KOPT-K1 (cell line): ENCODE measurements around the gene DUSP22.
"Not testable (repeated sequence)": the region's sequence is repeated elsewhere in the genome, so short reads cannot be mapped to it uniquely, and the experiment has no call there.

Experiments
- H3K27ac ChIP-seq: fragments of 200-600 bp; sonication (generic); 2 replicates; pipeline ENCODE4 v1.5.1; 2016; ENCODE audit warnings: antibody characterized with exemption, mild to moderate bottlenecking, low read depth, low read length; ENCODE audit not compliant: poor library complexity, severe bottlenecking
- H3K36me3 ChIP-seq: fragments of 200-600 bp; sonication (generic); 2 replicates; pipeline ENCODE4 v1.5.1; 2017; ENCODE audit warnings: antibody characterized with exemption, mild to moderate bottlenecking, low read length, moderate library complexity; ENCODE audit not compliant: insufficient read depth
- H3K9me3 ChIP-seq: fragments of 200-600 bp; sonication (generic); 2 replicates; pipeline ENCODE4 v1.5.1; 2017; ENCODE audit warnings: antibody characterized with exemption, low read length, mild to moderate bottlenecking; ENCODE audit not compliant: insufficient read depth, poor library complexity, severe bottlenecking

DUSP22 gene

DNA sequence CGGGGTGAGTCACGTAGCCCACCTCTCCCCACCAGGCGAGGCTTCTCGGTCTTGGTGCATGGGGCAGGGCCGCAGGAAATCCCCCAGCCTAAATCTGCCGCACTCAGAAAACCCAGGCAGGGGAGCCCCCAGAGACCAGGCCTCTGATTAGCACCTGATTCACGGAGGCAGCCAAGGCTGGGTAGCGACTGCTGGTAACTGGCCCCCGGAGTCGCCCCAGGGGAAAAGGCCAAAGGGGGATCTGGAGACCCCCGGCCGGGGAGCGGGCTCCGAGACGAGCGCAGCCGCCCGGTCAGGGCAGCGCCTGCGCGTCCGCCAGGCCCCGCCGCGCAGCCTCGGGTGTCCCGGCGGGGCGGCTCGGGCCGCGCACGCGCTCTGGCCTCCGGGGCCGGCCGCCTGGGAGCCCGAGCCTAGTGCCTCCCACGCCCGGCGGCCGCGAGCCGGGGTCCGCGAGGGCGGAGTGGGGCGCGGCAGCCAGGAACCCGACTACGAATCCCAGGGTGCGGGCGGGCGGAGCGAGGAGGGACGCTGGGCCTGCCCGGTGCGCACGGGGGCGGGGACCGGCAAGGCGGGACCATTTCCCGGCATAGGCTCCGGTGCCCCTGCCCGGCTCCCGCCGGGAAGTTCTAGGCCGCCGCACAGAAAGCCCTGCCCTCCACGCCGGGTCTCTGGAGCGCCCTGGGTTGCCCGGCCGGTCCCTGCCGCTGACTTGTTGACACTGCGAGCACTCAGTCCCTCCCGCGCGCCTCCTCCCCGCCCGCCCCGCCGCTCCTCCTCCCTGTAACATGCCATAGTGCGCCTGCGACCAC is at the start of gene DUSP22:
Gene DUSP22, plus strand, starts transcription at position 791 of the 809 bp plus-strand sequence. CDS start 53 bp downstream, outside the sequence.
- Histone ChIP-seq H3K9me3 (no peaks in the 10 kb centered on the region), H3K27ac (peak within 1 kb of the TSS; percentile 73), H3K36me3 (no peaks in the 10 kb centered on the region)

DNA sequence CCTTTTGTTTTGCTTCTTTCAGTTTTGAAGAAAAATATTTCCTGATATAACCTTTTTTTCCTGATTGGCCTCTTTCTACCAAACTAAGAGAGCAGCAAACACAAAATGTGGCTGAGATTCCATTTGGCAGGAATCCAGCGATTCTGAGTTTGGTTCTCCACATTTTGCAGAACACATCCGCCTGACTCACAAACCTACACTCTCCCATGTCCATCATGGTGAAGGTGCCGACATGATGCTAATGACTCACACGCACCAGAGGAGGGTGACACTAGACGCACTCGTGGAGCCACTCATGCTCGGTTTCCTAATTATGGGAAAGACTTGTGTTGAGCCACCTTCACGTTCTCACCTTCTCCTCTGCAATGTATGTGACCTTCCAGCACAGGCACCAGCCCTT is 45.9 kb upstream of the DUSP22 start:
- H3K9me3 ChIP-seq = no peaks in the 10 kb centered on the region
- H3K36me3 ChIP-seq = no peaks in the 10 kb centered on the region
- no peak overlapping the region for H3K27ac ChIP-seq

- Histone ChIP-seq H3K9me3 (no peaks in the 10 kb centered on the region), H3K36me3 (no peaks in the 10 kb centered on the region), H3K27ac (no peak overlapping the region)
These were observed 44.9 kb upstream of the DUSP22 start for GRCh38 chr6:247351-247750.

DNA sequence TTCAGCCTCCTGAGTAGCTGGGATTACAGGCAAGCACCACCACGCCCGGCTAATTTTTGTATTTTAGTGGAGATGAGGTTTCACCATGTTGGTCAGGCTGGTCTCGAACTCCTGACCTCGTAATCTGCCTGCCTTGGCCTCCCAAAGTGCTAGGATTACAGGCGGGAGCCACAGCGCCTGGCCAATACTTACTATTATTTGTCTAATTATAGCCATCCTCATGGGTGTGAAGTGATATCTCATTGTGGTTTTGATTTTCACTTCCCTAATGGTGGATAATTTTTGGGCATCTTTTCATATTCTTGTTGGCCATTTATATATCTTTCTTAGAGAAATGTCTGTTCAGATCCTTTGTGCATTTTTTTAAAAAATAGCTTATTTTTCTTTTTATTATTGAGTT is 44.2 kb upstream of the DUSP22 start:
- H3K36me3 ChIP-seq, H3K9me3 ChIP-seq, H3K27ac ChIP-seq: not testable (repeated sequence)

DNA sequence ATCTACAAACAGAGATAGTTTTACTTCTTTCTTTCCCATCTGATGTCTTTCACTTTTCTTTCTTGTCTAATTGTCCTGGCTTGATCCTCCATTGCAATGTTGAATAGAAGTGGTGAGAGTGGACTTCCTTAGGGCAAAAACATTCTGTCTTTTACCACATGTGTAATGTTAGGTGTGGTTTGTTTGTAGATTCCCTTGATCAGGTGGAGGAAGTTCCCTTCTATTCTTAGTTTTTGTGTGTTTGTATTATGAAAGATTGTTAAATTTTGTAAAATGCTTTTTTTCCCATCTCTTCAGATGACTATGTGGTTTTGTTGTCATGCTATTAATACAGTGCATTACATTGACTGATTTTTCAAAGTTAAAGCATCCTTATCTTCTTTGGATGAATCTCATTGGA is 41.6 kb upstream of the DUSP22 start:
- Histone ChIP-seq H3K9me3 (no peaks in the 10 kb centered on the region), H3K36me3 (no peaks in the 10 kb centered on the region), H3K27ac (no peak overlapping the region)

- no peak overlapping the region for H3K27ac ChIP-seq
These were observed 40.4 kb upstream of the DUSP22 start for GRCh38 chr6:251920-252319.

DNA sequence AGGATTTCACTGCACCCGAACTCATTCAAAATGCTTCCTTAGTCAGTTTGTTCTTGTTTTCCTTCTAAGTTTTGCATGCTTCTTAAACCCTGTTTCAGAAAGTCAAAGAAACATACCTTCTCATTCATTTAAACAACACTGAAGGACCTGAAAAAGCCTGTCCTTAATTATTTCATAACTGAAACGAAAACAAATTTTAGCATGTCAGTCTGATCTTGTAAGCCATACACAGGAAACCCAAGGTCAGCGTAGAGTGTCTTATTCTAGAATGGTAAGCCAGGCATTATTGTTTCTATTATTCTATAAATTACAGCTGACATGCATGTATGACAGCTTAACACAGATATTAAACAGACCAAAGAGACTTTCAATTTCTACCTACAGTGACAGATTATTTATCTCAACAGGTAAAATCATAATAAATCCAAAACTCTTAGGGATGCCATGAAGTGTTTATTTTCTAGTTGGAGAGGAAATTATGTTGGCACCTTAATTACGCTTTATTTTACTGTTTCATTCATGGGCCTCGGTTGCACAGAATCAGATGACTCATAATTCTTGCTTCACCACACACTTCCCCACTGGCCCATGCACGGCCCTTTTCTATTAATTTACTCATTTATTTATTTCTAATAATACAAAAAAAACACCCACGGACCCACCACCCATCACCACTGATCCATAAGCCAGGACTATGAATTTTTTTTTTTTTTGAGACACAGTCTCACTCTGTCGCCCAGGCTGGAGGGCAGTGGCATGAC is 39.3 kb upstream of the DUSP22 start:
- Histone ChIP-seq H3K9me3 (no peaks in the 10 kb centered on the region), H3K27ac (no peak overlapping the region), H3K36me3 (no peaks in the 10 kb centered on the region)

More at GRCh38 chr6:251920-252319, 40.4 kb upstream of the DUSP22 start:
- no peaks in the 10 kb centered on the region for H3K36me3 ChIP-seq
- no peaks in the 10 kb centered on the region for H3K9me3 ChIP-seq

- Histone ChIP-seq H3K27ac (no peak overlapping the region), H3K36me3 (no peaks in the 10 kb centered on the region), H3K9me3 (no peaks in the 10 kb centered on the region)
These were observed 38.3 kb upstream of the DUSP22 start for GRCh38 chr6:254016-254415.

- Histone ChIP-seq H3K27ac (no peak overlapping the region), H3K36me3 (no peaks in the 10 kb centered on the region), H3K9me3 (no peaks in the 10 kb centered on the region)
These were observed 37.1 kb upstream of the DUSP22 start for GRCh38 chr6:255041-255750.

DNA sequence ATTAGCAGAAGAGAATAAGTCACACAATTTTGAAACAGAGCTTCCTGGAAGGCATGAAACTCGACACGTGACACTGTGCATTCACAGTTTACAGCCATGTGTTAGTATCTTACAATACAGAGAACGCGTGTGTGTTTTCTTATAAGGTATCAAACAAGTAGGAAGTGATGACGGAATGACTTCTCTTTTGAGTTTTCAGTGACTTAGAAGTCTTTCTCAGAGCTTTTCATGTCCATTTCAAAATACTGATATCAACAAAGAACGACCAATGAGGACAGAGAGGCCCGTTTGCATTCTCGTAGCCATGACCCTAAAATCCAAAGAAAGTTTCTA is 36.6 kb upstream of the DUSP22 start:
- H3K27ac ChIP-seq = no peak overlapping the region
- no peaks in the 10 kb centered on the region for H3K9me3 ChIP-seq
- no peaks in the 10 kb centered on the region for H3K36me3 ChIP-seq

DNA sequence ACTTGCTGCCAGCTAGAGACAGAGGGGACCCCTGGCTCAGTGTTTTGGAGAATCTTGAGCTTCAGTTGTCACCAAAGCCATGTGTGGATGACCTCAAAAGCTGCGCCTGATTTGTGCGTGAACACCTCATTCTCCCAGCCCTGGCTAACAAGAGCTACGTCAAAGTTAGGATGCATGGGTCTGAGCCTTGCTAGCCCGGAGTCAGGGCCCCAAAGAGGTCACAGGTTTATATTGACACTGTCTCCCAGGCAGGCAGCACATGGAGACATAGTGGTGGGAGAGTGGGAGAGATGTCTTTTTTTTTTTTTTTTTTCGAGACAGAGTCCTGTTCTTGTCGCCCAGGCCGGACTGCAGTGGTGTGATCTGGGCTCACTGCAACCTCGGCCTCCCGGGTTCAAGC is 36.1 kb upstream of the DUSP22 start:
- no peaks in the 10 kb centered on the region for H3K36me3 ChIP-seq
- no peaks in the 10 kb centered on the region for H3K9me3 ChIP-seq
- no peak overlapping the region for H3K27ac ChIP-seq

- no peak overlapping the region for H3K27ac ChIP-seq
- no peaks in the 10 kb centered on the region for H3K36me3 ChIP-seq
- H3K9me3 ChIP-seq = no peaks in the 10 kb centered on the region
These were observed 35.1 kb upstream of the DUSP22 start for GRCh38 chr6:257031-257725.

DNA sequence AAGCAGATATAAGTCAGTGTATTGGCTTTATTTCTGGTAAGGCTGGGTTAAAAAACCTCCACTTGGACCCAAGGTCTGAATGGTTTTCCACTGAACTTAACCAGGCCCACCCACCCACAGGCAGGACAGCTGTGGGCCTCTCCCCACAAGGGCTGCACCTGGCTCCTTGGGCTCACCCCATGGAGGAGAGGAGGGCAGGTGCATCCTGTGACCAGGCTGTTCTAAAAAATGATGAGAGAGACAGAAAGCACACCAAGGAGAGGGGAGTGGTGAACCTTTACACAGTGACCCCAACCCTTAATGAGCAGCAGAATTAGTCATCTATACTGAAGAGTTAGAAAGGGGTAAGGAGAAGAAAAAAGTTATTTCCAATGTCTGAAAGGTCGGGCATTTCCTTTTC is 34.5 kb upstream of the DUSP22 start:
- H3K9me3 ChIP-seq = no peaks in the 10 kb centered on the region
- H3K36me3 ChIP-seq = no peaks in the 10 kb centered on the region
- H3K27ac ChIP-seq = no peak overlapping the region

DNA sequence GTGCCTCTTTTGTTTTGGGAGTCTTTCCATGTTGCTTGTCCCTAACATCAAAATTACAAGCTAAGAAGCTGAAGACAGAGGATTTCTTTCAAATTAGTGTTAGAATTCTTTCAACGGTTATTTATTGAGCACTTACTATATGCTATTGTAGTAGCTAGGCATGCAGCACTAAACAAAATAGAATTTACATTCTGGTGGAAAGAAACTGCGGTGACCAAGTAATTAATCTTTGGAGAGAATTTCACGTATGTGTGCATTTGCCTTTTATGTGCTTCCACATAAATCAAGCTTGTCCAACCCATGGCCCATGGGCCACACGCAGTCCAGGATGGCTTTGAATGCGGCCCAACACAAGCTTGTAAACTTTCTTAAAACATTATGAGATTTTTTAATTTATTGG is 33.0 kb upstream of the DUSP22 start:
- Histone ChIP-seq H3K9me3 (no peaks in the 10 kb centered on the region), H3K36me3 (no peaks in the 10 kb centered on the region), H3K27ac (no peak overlapping the region)
